ENCODE data around the gene CDC20.

CDC20 gene

GRCh38 chr1:43317817-43318471 is 40.8 kb upstream of the CDC20 start:
- H2AK5ac ChIP-seq (ENCODE audit: low read length): no peak overlapping the region
- H3K9ac ChIP-seq (ENCODE audit: low read length): no peak overlapping the region
- no peak overlapping the region for H2BK15ac ChIP-seq (replicated peaks; ENCODE audit: low read depth)
- H3K4ac ChIP-seq (ENCODE audit: low read depth, low read length): no peak overlapping the region
- H3K27ac ChIP-seq (ENCODE audit: low read depth, low read length): no peak overlapping the region
- H3K27me3 ChIP-seq (ENCODE audit: insufficient read depth, low read length, poor library complexity): no peaks in the 10 kb centered on the region
- no peak overlapping the region for H2BK120ac ChIP-seq (ENCODE audit: low read depth, low read length)
- no peak overlapping the region for H3K18ac ChIP-seq (ENCODE audit: low read length)
- no peaks in the 10 kb centered on the region for H3K4me1 ChIP-seq (ENCODE audit: control insufficient read depth, low read depth, low read length)
- no peak overlapping the region for H2BK5ac ChIP-seq (ENCODE audit: low read length)
- H3K79me2 ChIP-seq (ENCODE audit: control insufficient read depth, insufficient read depth, low read length): no peaks in the 10 kb centered on the region
- H3K36me3 ChIP-seq (ENCODE audit: control insufficient read depth, insufficient read depth, low read length): no peaks in the 10 kb centered on the region
- no peaks in the 10 kb centered on the region for H3K79me1 ChIP-seq (ENCODE audit: low read length)
- H4K8ac ChIP-seq (ENCODE audit: low read depth, low read length): no peak overlapping the region
- DNase-seq: no peak
- no peak overlapping the region for H3K4me2 ChIP-seq (ENCODE audit: low read length)
- no peak overlapping the region for H3K56ac ChIP-seq (ENCODE audit: low read length)
- H4K5ac ChIP-seq (ENCODE audit: low read length): no peak overlapping the region
- no CpG with 5 or more reads among the region's 15 CpGs for WGBS (ENCODE audit: extremely low coverage, insufficient coverage, low lambda C conversion rate)
- no peak overlapping the region for H3K4me3 ChIP-seq (ENCODE audit: low read length)
- H3K23ac ChIP-seq (ENCODE audit: low read length): no peak overlapping the region

GRCh38 chr1:43318831-43319230 is 40.0 kb upstream of the CDC20 start:
- no peaks in the 10 kb centered on the region for H3K27me3 ChIP-seq (ENCODE audit: insufficient read depth, low read length, poor library complexity)
- H3K4me1 ChIP-seq (ENCODE audit: control insufficient read depth, low read depth, low read length): no peaks in the 10 kb centered on the region
- no peak overlapping the region for H3K9ac ChIP-seq (ENCODE audit: low read length)
- no peak overlapping the region for H2BK15ac ChIP-seq (replicated peaks; ENCODE audit: low read depth)
- DNase-seq: no peak
- H3K27ac ChIP-seq (ENCODE audit: low read depth, low read length): no peak overlapping the region
- no peak overlapping the region for H3K23ac ChIP-seq (ENCODE audit: low read length)
- H3K4me2 ChIP-seq (ENCODE audit: low read length): no peak overlapping the region
- no peaks in the 10 kb centered on the region for H3K79me1 ChIP-seq (ENCODE audit: low read length)
- no peak overlapping the region for H4K8ac ChIP-seq (ENCODE audit: low read depth, low read length)
- H2BK120ac ChIP-seq (ENCODE audit: low read depth, low read length): no peak overlapping the region
- WGBS (ENCODE audit: extremely low coverage, insufficient coverage, low lambda C conversion rate): no CpG with 5 or more reads among the region's 4 CpGs
- H2AK5ac ChIP-seq (ENCODE audit: low read length): no peak overlapping the region
- no peak overlapping the region for H3K56ac ChIP-seq (ENCODE audit: low read length)
- H3K18ac ChIP-seq (ENCODE audit: low read length): no peak overlapping the region
- H3K79me2 ChIP-seq (ENCODE audit: control insufficient read depth, insufficient read depth, low read length): no peaks in the 10 kb centered on the region
- no peak overlapping the region for H2BK5ac ChIP-seq (ENCODE audit: low read length)
- H3K36me3 ChIP-seq (ENCODE audit: control insufficient read depth, insufficient read depth, low read length): no peaks in the 10 kb centered on the region
- H3K4ac ChIP-seq (ENCODE audit: low read depth, low read length): no peak overlapping the region
- no peak overlapping the region for H4K5ac ChIP-seq (ENCODE audit: low read length)
- no peak overlapping the region for H3K4me3 ChIP-seq (ENCODE audit: low read length)

- no peaks in the 10 kb centered on the region for H3K27me3 ChIP-seq (ENCODE audit: insufficient read depth, low read length, poor library complexity)
- H2BK120ac ChIP-seq (ENCODE audit: low read depth, low read length): no peak overlapping the region
- H3K4ac ChIP-seq (ENCODE audit: low read depth, low read length): no peak overlapping the region
- H4K8ac ChIP-seq (ENCODE audit: low read depth, low read length): no peak overlapping the region
- no peak overlapping the region for H4K5ac ChIP-seq (ENCODE audit: low read length)
- no peaks in the 10 kb centered on the region for H3K79me2 ChIP-seq (ENCODE audit: control insufficient read depth, insufficient read depth, low read length)
- no peak for DNase-seq
- no peak overlapping the region for H2AK5ac ChIP-seq (ENCODE audit: low read length)
- no peaks in the 10 kb centered on the region for H3K4me1 ChIP-seq (ENCODE audit: control insufficient read depth, low read depth, low read length)
- no peak overlapping the region for H2BK5ac ChIP-seq (ENCODE audit: low read length)
- no peak overlapping the region for H3K4me3 ChIP-seq (ENCODE audit: low read length)
- no peak overlapping the region for H2BK15ac ChIP-seq (replicated peaks; ENCODE audit: low read depth)
- H3K4me2 ChIP-seq (ENCODE audit: low read length): no peak overlapping the region
- no peak overlapping the region for H3K27ac ChIP-seq (ENCODE audit: low read depth, low read length)
- no CpG with 5 or more reads among the region's 5 CpGs for WGBS (ENCODE audit: extremely low coverage, insufficient coverage, low lambda C conversion rate)
- H3K36me3 ChIP-seq (ENCODE audit: control insufficient read depth, insufficient read depth, low read length): no peaks in the 10 kb centered on the region
- H3K56ac ChIP-seq (ENCODE audit: low read length): no peak overlapping the region
- no peak overlapping the region for H3K23ac ChIP-seq (ENCODE audit: low read length)
- no peaks in the 10 kb centered on the region for H3K79me1 ChIP-seq (ENCODE audit: low read length)
- H3K9ac ChIP-seq (ENCODE audit: low read length): no peak overlapping the region
- H3K18ac ChIP-seq (ENCODE audit: low read length): no peak overlapping the region
Measured at GRCh38 chr1:43319288-43319687, 39.5 kb upstream of the CDC20 start.

- Histone ChIP-seq H3K36me3 (ENCODE audit: control insufficient read depth, insufficient read depth, low read length) (no peaks in the 10 kb centered on the region), H2BK5ac (ENCODE audit: low read length) (no peak overlapping the region), H3K27ac (ENCODE audit: low read depth, low read length) (no peak overlapping the region), H3K4me3 (ENCODE audit: low read length) (no peak overlapping the region), H3K18ac (ENCODE audit: low read length) (no peak overlapping the region), H3K27me3 (ENCODE audit: insufficient read depth, low read length, poor library complexity) (no peaks in the 10 kb centered on the region), H4K8ac (ENCODE audit: low read depth, low read length) (no peak overlapping the region), H2BK120ac (ENCODE audit: low read depth, low read length) (no peak overlapping the region), H2BK15ac (replicated peaks; ENCODE audit: low read depth) (no peak overlapping the region), H3K23ac (ENCODE audit: low read length) (no peak overlapping the region), H2AK5ac (ENCODE audit: low read length) (no peak overlapping the region), H3K9ac (ENCODE audit: low read length) (no peak overlapping the region), H3K79me1 (ENCODE audit: low read length) (no peaks in the 10 kb centered on the region), H3K4ac (ENCODE audit: low read depth, low read length) (no peak overlapping the region), H3K56ac (ENCODE audit: low read length) (no peak overlapping the region), H3K4me2 (ENCODE audit: low read length) (no peak overlapping the region), H3K79me2 (ENCODE audit: control insufficient read depth, insufficient read depth, low read length) (no peaks in the 10 kb centered on the region), H4K5ac (ENCODE audit: low read length) (no peak overlapping the region), H3K4me1 (ENCODE audit: control insufficient read depth, low read depth, low read length) (peaks cover 2% of the 10 kb centered on the region)
- no CpG with 5 or more reads among the region's 3 CpGs for WGBS (ENCODE audit: extremely low coverage, insufficient coverage, low lambda C conversion rate)
- DNase-seq: no peak
Measured at GRCh38 chr1:43319766-43320165, 39.0 kb upstream of the CDC20 start.

- DNase-seq: no peak
- H2BK120ac ChIP-seq (ENCODE audit: low read depth, low read length): no peak overlapping the region
- H3K4me1 ChIP-seq (ENCODE audit: control insufficient read depth, low read depth, low read length): peaks cover 3% of the 10 kb centered on the region
- no peak overlapping the region for H4K8ac ChIP-seq (ENCODE audit: low read depth, low read length)
- no peak overlapping the region for H3K56ac ChIP-seq (ENCODE audit: low read length)
- no peak overlapping the region for H2AK5ac ChIP-seq (ENCODE audit: low read length)
- H2BK15ac ChIP-seq (replicated peaks; ENCODE audit: low read depth): no peak overlapping the region
- H4K5ac ChIP-seq (ENCODE audit: low read length): no peak overlapping the region
- no peaks in the 10 kb centered on the region for H3K79me1 ChIP-seq (ENCODE audit: low read length)
- no peak overlapping the region for H3K4me3 ChIP-seq (ENCODE audit: low read length)
- no peak overlapping the region for H3K23ac ChIP-seq (ENCODE audit: low read length)
- H3K18ac ChIP-seq (ENCODE audit: low read length): no peak overlapping the region
- H3K27me3 ChIP-seq (ENCODE audit: insufficient read depth, low read length, poor library complexity): no peaks in the 10 kb centered on the region
- no peak overlapping the region for H2BK5ac ChIP-seq (ENCODE audit: low read length)
- no peaks in the 10 kb centered on the region for H3K36me3 ChIP-seq (ENCODE audit: control insufficient read depth, insufficient read depth, low read length)
- no peak overlapping the region for H3K4me2 ChIP-seq (ENCODE audit: low read length)
- no peak overlapping the region for H3K4ac ChIP-seq (ENCODE audit: low read depth, low read length)
- H3K9ac ChIP-seq (ENCODE audit: low read length): no peak overlapping the region
- H3K79me2 ChIP-seq (ENCODE audit: control insufficient read depth, insufficient read depth, low read length): no peaks in the 10 kb centered on the region
- no peak overlapping the region for H3K27ac ChIP-seq (ENCODE audit: low read depth, low read length)
- no CpG with 5 or more reads among the region's 16 CpGs for WGBS (ENCODE audit: extremely low coverage, insufficient coverage, low lambda C conversion rate)
Measured at GRCh38 chr1:43321331-43321891, 37.4 kb upstream of the CDC20 start.

GRCh38 chr1:43322506-43322905 is 36.3 kb upstream of the CDC20 start:
- no CpG with 5 or more reads among the region's 5 CpGs for WGBS (ENCODE audit: extremely low coverage, insufficient coverage, low lambda C conversion rate)
- H3K79me1 ChIP-seq (ENCODE audit: low read length): no peaks in the 10 kb centered on the region
- DNase-seq: no peak
- no peak overlapping the region for H4K5ac ChIP-seq (ENCODE audit: low read length)
- no peak overlapping the region for H3K56ac ChIP-seq (ENCODE audit: low read length)
- no peak overlapping the region for H4K8ac ChIP-seq (ENCODE audit: low read depth, low read length)
- H3K4me1 ChIP-seq (ENCODE audit: control insufficient read depth, low read depth, low read length): peaks cover 3% of the 10 kb centered on the region
- H3K4me2 ChIP-seq (ENCODE audit: low read length): no peak overlapping the region
- H3K9ac ChIP-seq (ENCODE audit: low read length): no peak overlapping the region
- H3K36me3 ChIP-seq (ENCODE audit: control insufficient read depth, insufficient read depth, low read length): no peaks in the 10 kb centered on the region
- H2BK15ac ChIP-seq (replicated peaks; ENCODE audit: low read depth): no peak overlapping the region
- H3K27ac ChIP-seq (ENCODE audit: low read depth, low read length): no peak overlapping the region
- H2AK5ac ChIP-seq (ENCODE audit: low read length): no peak overlapping the region
- no peak overlapping the region for H3K18ac ChIP-seq (ENCODE audit: low read length)
- no peak overlapping the region for H2BK120ac ChIP-seq (ENCODE audit: low read depth, low read length)
- no peak overlapping the region for H3K23ac ChIP-seq (ENCODE audit: low read length)
- no peak overlapping the region for H3K4me3 ChIP-seq (ENCODE audit: low read length)
- H3K4ac ChIP-seq (ENCODE audit: low read depth, low read length): no peak overlapping the region
- H2BK5ac ChIP-seq (ENCODE audit: low read length): no peak overlapping the region
- no peaks in the 10 kb centered on the region for H3K27me3 ChIP-seq (ENCODE audit: insufficient read depth, low read length, poor library complexity)
- no peaks in the 10 kb centered on the region for H3K79me2 ChIP-seq (ENCODE audit: control insufficient read depth, insufficient read depth, low read length)

Measured in mesendoderm (in vitro differentiated cells).